ENCODE results near the gene KIFC3.
"Not testable (repeated sequence)": the region's sequence is repeated elsewhere in the genome, so short reads cannot be mapped to it uniquely, and the experiment has no call there.

KIFC3 gene

DNA sequence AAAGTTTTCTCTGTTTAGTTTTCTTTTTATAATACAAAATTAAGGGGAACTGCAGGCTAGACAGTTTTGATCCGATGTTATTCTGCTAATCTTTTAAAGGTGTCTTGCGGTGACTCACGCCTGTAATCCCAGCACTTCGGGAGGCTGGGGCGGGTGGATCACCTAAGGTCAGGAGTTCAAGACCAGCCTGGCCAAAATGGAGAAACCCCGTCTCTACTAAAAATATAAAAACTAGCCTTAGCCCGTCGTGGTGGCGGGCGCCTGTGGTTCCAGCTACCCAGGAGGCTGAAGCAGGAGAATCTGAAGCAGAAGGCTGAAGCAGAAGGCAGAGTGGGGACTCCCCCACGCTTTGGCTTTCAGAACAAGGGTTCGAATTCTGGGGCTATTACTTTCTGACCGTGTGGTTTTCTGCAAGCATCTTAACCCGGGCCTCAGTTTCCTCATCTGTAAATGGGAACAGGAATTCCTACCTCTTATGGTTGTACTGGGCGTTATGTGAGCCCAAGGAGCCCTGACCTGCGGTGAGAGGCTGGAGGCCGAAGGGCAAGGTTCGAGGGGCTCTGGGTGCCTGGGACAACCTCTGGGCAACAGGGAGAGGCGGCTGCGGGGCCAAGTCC is 67.9 kb downstream of the KIFC3 start:
- no peak for DNase-seq

DNA sequence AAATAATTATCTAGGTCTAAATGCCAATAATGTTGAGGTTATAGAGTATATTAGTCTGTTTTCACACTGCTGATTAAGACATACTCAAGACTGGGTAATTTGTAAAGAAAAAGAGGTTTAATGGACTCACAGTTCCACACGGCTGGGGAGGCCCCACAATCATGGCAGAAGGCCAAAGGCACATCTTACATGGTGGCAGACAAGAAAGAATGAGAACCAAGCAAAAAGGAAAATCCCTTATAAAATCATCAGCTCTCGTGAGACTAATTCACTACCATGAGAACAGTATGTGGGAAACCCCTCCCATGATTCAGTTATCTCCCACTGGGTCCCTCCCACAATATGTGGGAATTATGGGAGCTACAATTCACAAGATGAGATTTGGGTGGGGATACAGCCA is 69.6 kb downstream of the KIFC3 start:
- DNase-seq = no peak

DNA sequence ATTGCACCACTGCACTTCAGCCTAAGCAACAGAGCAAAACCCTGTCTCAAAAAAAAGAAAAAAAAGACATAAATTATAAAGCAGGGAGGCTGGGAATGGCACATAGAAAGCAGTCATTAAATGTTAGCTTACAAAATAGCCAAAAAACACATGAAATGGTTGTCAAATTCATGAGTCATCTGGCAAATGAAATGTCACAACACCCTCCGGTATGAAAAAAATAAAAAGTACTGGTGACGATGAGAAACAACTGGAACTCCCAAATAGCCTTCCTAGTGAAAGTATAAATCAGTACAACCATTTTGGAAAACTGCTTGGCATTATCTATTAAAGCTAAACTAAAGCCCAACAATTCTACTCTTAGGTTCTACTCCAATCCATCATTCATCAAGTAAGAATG is 70.3 kb downstream of the KIFC3 start:
- no peak for DNase-seq

DNA sequence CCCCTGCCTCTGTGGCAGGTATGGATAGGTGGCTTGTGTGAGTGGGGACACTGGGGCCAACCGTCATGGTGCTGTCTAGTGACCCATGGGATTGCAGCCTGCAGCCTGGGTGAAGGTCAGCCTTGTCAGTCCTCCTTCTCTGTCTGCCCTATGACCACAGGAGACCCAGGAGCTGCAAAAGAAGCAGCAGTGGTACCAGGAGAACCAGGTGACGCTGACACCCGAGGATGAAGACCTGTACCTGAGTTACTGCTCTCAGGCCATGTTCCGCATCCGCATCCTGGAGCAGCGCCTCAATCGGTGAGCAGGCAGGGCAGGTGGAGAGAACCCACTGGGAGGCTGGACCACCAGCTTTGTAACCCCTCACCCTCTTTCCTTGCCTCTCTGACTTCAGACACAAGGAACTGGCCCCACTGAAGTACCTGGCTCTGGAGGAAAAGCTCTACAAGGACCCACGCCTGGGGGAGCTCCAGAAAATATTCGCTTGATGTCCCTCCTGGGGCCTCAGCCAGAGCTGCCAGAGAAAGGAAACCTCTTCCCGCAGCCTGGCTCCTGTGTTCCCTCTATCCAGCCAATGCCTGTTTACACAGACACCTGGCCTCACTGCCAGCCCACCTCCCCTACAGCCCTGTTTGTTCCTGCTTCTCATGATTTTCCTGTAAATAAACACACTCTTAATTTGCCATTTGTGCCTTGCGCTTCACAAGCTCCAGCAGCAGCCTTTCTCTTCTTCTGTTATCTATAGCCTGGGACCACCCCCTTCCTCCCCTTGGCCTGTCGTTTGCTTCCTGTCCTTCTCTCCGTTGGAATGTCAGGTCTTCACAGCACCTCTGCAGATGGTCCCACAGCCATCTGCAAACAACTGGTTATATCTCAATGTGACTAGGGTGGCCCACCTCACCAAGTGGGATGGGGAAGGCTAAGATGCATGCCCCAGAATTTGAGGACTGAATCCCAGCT is 71.2 kb downstream of the KIFC3 start:
- DNase-seq = no peak

DNA sequence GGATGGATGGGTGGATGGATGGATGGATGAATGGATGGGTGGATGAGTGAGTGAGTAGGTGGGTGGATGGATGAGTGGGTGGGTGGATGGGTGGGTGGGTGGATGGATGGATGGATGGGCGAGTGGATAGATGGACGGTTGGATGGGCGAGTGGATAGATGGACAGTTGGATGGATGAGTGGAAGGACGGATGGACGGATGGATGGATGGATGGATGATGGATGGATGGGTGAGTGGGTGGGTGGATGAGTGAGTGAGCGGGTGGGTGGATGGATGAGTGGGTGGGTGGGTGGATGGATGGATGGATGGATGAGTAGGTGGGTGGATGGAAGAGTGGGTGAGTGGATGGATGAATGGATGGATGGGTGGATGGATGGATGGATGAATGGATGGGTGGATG is 72.4 kb downstream of the KIFC3 start:
- DNase-seq = not testable (repeated sequence)

DNA sequence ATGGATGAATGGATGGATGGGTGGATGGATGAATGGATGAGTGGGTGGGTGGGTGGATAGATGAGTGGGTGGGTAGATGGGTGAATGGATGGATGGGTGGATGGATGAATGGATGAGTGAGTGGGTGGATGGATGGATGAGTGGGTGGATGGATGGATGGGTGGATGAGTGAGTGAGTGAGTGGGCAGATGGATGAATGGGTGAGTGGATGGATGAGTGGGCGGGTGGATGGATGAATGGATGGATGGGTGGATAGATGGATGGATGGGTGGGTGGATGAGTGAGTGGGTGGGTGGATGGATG is 73.2 kb downstream of the KIFC3 start:
- DNase-seq = no peak

DNA sequence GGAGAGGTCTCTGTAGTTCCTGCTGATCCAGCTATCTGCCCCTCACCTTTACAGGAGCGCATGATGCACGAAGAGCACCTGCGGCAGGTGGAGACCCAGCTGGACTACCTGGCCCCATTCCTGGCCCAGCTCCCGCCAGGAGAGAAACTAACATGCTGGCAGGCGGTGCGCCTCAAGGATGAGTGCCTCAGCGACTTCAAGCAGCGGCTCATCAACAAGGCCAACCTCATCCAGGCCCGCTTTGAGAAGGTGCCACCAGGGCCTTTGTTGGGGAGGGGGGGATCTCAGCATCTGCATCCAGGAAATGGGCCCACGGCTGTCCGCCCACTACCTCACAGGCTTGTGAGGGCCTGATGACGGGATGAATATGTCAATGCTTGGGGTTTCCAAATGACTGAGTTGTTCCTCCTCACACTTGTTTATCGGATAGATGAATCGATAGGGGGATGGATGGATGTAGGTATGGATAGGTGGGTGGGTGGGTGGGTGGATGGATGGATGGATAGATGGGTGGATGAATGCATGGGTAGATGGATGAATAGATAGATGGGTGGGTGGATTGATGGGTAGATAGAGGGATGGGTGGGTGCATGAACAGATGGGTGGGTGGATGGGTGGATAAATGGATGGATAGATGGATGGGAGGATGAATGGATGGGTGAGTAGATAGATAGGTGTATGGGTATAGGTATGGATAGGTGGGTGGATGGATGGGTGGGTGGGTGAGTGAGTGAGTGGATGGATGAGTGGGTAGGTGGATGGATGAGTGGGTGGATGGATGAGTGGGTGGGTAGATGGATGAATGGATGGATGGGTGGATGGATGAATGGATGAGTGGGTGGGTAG is 73.7 kb downstream of the KIFC3 start:
- DNase-seq = no peak

DNA sequence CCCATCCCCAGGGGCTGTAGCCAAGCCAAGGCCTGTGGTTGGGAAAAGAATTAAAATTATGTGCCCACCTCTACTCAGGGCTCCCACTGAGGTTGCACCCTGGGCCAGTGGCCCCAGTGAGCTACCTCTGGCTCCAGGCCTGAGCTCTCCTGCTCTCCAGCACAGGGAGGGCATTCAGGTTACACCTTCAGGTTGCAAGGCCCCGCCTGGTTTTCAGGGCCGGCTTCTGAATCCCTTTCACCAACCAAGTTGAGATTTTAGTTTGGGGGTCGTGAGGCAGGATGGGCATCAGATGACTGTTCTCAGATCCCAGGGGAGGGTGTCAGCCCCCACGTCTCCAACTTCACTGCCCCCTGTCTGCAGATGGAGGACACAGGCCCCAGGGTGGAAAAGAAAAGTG is 74.7 kb downstream of the KIFC3 start:
- DNase-seq = no peak

DNA sequence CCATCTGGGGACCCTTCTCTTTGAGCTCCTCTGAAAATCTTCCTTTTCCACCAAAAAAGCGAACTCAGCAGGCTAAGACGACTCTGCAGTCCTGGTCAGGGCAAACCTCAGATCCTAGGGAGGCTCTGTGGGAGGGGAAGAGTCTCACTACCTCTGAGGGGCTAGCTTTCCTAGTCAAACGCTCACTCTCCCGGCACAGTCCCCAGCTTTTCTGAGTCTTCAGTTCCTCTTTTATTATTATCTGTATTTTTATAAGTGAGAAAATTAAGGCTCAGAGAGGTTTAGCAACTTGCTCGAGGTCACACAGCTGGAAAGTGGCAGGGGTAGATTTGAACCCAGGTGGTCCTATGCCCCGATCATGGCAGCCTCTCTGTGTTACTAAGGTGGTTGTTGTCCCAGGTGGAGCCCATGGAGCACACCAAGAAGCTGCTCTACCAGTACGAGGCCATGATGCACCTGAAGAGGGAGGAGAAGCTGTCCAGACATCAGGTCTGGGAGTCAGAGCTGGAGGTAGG is 75.8 kb downstream of the KIFC3 start:
- no peak for DNase-seq

DNA sequence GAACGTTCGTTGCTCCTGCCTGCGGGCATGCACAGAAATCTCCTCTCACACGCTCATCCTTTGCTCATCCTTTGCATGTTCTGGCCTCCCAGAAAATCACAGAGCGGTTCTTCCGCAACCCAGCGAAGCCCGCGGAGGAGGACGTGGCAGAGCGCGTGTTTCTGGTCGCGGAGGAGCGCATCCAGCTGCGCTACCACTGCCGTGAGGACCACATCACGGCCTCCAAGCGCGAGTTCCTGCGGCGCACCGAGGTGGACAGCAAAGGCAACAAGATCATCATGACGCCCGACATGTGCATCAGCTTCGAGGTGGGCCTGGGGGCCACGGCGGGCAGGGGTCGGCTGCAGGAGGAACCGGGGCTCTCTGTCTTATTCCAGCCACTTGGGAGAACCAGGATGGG is 76.3 kb downstream of the KIFC3 start:
- DNase-seq = no peak

DNA sequence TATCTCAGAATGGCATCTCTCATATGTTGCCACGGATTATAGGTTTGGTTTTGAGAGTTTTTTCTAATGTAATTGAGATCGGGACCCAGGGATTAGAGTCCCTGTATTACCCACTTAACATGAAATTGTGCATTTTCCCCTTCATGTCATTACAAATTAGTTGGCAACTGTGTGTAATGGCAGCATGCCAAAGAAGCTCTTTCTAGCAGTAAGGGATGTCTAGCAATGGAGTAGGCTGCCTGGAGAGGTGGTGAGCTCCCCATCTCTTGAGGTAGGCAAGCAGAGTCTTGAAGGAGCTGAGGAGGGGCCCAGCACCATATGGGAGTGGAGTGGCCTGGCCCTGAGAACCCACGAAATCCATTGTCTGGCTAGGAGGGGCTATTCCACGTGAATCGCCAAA is 76.7 kb downstream of the KIFC3 start:
- no peak for DNase-seq

DNA sequence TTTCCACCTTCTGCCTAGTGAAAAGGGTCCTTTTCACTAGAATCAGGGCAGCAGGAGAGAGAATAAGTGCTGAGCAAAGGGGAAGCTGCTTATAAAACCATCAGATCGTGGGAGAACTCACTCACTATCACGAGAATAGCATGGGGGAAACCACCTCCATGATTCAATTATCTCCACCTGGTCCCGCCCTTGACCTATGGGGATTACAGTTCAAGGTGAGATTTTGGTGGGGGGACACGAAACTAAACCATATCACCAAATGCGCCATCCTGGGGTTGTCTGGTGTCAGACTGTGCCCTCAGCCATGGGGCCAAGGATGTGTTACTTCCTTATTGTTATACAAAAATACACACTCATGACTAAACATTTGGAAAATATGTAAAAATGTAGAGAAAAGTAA is 77.1 kb downstream of the KIFC3 start:
- no peak for DNase-seq

DNA sequence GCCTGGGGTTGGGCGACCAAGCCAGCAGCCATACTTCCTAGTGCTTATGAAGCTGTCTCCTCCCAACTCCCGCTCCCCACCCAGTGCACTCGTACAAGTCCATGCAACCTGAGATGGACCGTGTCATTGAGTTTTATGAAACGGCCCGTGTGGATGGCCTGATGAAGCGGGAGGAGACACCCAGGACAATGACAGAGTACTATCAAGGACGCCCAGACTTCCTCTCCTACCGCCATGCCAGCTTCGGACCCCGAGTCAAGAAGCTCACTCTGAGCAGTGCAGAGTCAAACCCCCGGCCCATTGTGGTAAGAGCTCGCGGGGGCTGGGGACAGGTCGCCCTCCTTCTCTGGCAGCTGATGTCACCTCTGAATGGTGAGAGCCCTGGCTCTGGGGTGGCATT is 77.8 kb downstream of the KIFC3 start:
- no peak for DNase-seq

DNA sequence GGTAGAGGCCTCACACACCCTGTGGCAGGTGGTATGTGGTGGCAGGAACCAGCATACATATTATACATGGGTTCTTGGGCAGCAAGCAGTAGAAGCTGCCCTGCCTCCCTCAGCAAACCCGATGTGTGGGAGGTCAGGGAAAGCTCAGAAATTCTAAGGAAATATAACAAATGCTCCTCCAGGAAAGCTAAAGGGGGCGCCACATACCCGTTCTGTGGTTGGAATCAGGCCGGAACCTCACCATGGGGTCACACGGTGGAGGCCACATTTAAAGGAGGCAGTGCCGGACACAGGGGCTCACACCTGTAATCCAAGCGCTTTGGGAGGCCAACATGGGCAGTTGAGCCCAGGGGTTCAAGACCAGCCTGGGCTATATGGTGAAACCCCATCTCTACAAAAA is 79.1 kb downstream of the KIFC3 start:
- no peak for DNase-seq

DNA sequence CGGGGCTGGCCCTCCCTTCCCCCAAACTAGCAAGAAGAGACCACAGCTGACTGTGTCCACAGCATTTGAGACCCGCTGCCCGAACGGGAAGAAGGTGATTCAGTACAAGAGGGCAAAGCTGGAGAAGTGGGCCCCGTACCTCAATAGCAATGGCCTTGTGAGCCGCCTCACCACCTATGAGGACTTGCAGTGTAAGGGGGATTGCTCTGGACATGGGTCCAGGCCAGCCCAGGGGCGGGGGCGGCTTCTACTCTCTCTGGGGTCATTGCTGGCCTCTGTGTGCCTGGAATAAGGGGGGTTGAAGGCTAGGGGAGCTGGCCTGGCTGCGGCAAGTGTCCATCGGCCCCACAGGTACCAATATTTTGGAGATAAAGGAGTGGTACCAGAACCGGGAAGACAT is 79.6 kb downstream of the KIFC3 start:
- no peak for DNase-seq

DNA sequence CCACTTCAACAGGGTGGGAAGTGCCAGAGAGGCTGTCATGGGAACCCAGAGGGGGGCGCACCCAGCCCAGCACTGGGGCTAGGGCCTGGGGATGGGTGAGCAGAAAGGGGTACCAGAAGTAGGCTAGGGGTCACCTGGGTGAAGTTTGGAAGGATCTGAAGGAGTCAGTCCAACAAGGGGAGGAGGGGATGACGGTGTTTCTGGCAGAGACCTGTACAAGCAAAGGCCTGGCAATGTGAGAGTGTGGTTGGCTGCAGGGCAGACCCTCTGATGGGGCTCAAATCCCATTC is 80.1 kb downstream of the KIFC3 start:
- no peak for DNase-seq

DNA sequence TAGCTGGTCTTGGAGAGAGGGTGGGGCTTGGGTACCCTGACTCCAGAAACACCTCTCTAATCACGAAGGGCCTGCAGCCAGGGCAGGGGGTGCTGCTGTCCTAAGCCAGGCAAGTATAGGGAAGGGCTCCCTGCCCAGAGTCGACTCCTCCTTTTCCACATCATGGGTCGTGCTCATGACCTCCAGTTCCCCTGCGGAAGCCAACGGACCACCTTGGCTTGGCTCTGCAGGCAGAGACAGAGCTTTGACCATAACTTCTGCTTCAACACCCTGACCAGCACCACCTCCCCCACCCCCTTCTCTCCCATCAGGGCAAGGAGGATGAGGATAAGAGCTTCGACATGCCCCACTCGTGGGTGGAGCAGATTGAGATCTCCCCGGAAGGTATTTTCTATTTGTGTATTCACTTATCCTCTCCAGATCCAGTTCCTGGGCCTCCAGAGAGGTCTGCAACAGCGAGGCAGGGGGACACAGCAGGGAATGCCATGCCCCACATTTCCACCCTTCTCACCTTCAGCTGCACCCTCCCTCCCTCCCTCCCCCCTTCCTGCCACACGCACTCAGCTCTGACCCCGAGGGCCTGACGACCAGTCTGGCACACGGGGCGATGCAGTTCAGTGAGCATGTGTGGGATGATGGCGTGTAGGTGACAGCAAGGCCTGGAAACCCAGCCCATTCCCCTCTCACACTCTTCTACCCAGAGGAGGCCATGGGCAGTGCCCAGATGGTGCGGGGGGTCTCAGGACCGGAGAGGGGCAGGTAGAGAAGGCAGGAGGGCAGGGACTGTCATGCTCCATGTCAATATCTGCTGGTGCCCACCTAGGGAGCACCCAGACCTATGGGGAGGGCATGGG is 80.7 kb downstream of the KIFC3 start:
- DNase-seq = no peak

DNA sequence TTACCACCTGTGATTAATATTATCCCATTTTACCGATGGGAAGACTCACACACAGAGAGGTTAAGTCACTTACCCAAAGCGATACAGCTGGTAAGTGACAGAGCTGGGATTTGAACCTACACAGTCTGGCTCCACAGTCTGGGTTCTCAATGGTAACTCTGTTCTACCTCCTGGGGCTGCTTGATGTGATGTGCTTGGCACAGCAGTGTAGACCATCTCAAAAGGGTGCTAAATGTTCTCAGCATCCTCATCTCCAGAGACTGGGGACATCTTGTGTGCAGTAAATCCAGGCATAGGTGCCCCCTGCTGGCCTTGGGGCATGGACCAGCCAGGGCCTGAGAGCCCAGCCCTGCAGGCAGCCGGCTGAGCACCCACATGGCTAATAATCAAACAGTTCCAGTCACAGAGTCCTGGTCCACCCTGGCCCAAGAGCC is 82.1 kb downstream of the KIFC3 start:
- peak in 1 of 2 experiments; percentile 1 for DNase-seq

DNA sequence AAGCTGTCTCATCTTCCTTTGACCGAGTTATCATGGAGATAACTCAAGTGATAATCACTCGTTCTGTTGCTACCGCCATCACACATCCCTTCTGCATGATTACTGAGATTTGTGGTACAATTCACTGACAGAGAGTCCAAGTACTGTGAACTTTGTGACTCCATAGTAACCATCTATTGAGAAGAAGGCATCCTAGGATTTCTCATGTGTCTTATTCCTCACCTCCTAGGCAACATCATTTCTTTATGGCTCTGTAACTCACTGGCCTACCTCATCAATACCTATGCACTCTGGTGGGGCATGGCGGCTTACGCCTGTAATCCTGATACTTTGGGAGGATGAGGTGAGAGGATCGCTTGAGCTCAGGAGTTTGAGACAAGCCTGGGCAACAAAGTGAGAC is 88.2 kb downstream of the KIFC3 start:
- DNase-seq = no peak

DNA sequence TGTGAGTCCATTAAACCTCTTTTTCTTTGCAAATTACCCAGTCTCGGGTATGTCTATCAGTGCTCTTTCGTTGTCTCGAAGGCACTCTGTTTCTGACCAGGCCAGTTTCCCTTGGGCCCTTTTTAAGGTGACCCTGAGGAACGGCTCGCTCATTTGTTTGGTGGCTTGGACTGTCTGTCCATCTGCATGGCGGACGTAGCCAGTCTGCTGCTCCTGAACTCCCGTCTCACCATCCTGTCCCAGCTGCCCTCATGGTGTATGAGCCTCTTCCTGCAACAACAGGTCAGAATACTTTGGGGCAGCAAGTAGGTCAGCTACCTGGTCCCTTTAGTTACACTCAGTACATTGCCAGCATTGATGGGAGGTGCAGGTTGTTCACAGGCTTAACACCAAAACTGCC is 88.7 kb downstream of the KIFC3 start:
- no peak for DNase-seq

DNA sequence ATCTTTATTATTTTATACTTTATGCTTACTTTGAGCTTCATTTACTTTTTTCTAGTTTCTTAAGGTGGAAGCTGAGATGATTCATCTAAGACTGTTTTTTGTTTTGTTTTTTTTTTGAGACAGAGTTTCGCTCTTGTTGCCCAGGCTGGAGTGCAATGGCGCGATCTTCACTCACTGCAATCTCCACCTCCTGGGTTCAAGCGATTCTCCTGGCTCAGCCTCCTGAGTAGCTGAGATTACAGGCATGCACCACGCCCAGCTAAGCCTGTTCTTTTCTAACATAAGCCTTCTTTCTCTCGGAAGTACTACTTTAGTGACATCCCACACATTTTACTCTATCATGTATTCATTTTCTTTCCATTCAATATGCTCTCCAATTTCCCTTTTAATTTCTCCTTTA is 89.7 kb downstream of the KIFC3 start:
- not testable (repeated sequence) for DNase-seq

DNA sequence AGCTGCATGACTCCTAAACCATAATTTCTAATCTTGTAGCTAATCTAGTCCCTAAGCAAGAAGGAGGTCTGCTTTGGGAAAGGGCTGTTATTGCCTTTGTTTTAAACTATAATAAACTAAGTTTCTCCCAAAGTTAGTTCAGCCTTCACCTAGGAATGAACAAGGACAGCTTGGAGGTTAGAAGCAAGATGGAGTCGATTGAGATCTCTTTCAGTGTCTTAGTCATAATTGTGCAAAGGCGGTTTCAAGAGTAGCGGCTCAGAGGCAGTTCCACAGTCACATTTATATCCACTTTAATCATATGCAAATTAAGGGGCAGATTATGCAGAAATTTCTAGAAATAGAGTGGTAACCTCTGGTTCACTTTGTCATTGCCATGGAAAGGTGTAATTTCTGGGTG is 90.3 kb downstream of the KIFC3 start:
- DNase-seq = no peak

DNA sequence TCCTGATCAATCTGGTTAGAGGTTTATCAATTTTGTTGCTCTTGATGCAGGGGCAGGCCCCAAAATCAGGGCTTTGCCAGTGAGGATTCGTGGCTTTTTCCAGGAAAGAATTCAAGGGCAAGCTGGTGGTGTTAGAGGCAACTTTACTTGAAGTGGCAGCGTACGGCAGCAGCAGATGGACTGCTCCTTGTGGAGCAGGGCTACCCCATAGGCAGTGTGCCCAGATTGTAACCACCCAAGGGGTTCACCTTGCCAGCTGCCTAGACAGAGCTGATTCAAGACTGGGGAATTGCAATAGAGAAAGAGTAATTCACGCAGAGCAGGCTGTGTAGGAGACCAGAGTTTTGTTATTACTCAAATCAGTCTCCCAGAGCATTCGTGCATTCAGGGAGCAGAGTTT is 90.9 kb downstream of the KIFC3 start:
- no peak for DNase-seq
